ENCODE results near the gene CLASP1.

CLASP1 gene

GRCh38 chr2:121390082-121390692, 259.1 kb downstream of the CLASP1 start:
- no peak overlapping the region for H3K4me3 ChIP-seq
- H3K4me1 ChIP-seq, result peaks cover 0 to 7% (median 0%) of the 10 kb centered on the region in 4 donors
- intact Hi-C loops (cut with DNase I; ENCODE audit: low total_unique reads), result no loop called here
- no peaks in the 10 kb centered on the region for H3K27me3 ChIP-seq
- no peak for DNase-seq
- no peak overlapping the region for H3K27ac ChIP-seq
- H3K9me3 ChIP-seq, result no peaks in the 10 kb centered on the region
- TF ChIP-seq CTCF (IDR thresholded peaks at IDR 0.05), result no peak
- H3K36me3 ChIP-seq, result peaks cover 37 to 46% (median 43%) of the 10 kb centered on the region in 3 donors

GRCh38 chr2:121388371-121388770, 260.9 kb downstream of the CLASP1 start:
- no peaks in the 10 kb centered on the region for H3K27me3 ChIP-seq
- no peak for DNase-seq
- TF ChIP-seq CTCF (IDR thresholded peaks at IDR 0.05), result no peak
- H3K4me1 ChIP-seq, result peaks cover 0 to 7% (median 0%) of the 10 kb centered on the region in 4 donors
- intact Hi-C loops (cut with DNase I; ENCODE audit: low total_unique reads), result no loop called here
- no peak overlapping the region for H3K4me3 ChIP-seq
- H3K27ac ChIP-seq, result no peak overlapping the region
- no peaks in the 10 kb centered on the region for H3K9me3 ChIP-seq
- H3K36me3 ChIP-seq, result peaks cover 27 to 48% (median 45%) of the 10 kb centered on the region in 3 donors

GRCh38 chr2:121387591-121388325, 261.5 kb downstream of the CLASP1 start:
- intact Hi-C loops (cut with DNase I; ENCODE audit: low total_unique reads), result no loop called here
- Histone ChIP-seq H3K4me3 (no peak overlapping the region), H3K36me3 (peaks cover 32 to 54% (median 51%) of the 10 kb centered on the region in 3 donors), H3K27ac (no peak overlapping the region), H3K4me1 (peaks cover 0 to 7% (median 0%) of the 10 kb centered on the region in 4 donors), H3K27me3 (no peaks in the 10 kb centered on the region), H3K9me3 (no peaks in the 10 kb centered on the region)
- no peak for DNase-seq
- no peak for TF ChIP-seq CTCF (IDR thresholded peaks at IDR 0.05)

GRCh38 chr2:121386707-121387106, 262.6 kb downstream of the CLASP1 start:
- Histone ChIP-seq H3K27me3 (no peaks in the 10 kb centered on the region), H3K27ac (no peak overlapping the region), H3K4me3 (no peak overlapping the region), H3K9me3 (no peaks in the 10 kb centered on the region), H3K36me3 (peaks cover 43 to 62% (median 61%) of the 10 kb centered on the region in 3 donors), H3K4me1 (peaks cover 0 to 7% (median 0%) of the 10 kb centered on the region in 4 donors)
- no peak for TF ChIP-seq CTCF (IDR thresholded peaks at IDR 0.05)
- no peak for DNase-seq
- intact Hi-C loops (cut with DNase I; ENCODE audit: low total_unique reads), result no loop called here

- no peaks in the 10 kb centered on the region for H3K9me3 ChIP-seq
- no peak overlapping the region for H3K27ac ChIP-seq
- DNase-seq, result no peak
- intact Hi-C loops (cut with DNase I; ENCODE audit: low total_unique reads), result no loop called here
- TF ChIP-seq CTCF (IDR thresholded peaks at IDR 0.05), result no peak
- H3K4me3 ChIP-seq, result no peak overlapping the region
- peaks cover 0 to 7% (median 0%) of the 10 kb centered on the region in 4 donors for H3K4me1 ChIP-seq
- H3K36me3 ChIP-seq, result peaks cover 48 to 61% (median 60%) of the 10 kb centered on the region in 3 donors
- no peaks in the 10 kb centered on the region for H3K27me3 ChIP-seq
Measured at GRCh38 chr2:121386102-121386501, 263.2 kb downstream of the CLASP1 start.
